GM12878 (cell line): Measurements from ENCODE around the gene RASGRF2. TPM values are rescaled to one million over a fixed set of nuclear protein-coding genes. Genes with fewer than 3 reads are reported as not detected.

Source experiments
- ATAC-seq: fragments of 200-7000 bp; cut with Tn5 transposase; 3 replicates; pipeline ENCODE4 v1.9.1; 2020; ENCODE audit warnings: mild to moderate bottlenecking, moderate library complexity
- BruUV-seq: library from RNA; stranded (reverse); fragments of 400-500 nt; replicated peaks from 2 replicates; lab custom pipeline; 2021; lab: Mats Ljungman, UMichigan
- CTCF ChIA-PET: fragments of 300-600 bp; sonication (Branson Sonifier 250); formaldehyde crosslinking; extraction: SDS; loops from one replicate; lab custom pipeline; 2021; ENCODE audit warnings: inconsistent platforms; lab: Yijun Ruan, JAX
- POLR2A ChIA-PET: fragments of 350-600 bp; formaldehyde crosslinking; extraction: SDS; loops from one replicate; lab custom pipeline; 2021; ENCODE audit warnings: inconsistent platforms; lab: Charles Lee
- RAD21 ChIA-PET: fragments of 300-600 bp; sonication (Branson Sonifier 250); formaldehyde crosslinking; loops from one replicate; lab custom pipeline; 2023; ENCODE audit warnings: antibody characterized with exemption; ENCODE audit not compliant: unreplicated experiment; lab: Charles Lee
- SMC1A ChIA-PET: fragments of 300-600 bp; sonication (Branson Sonifier 250); formaldehyde crosslinking; loops from one replicate; lab custom pipeline; 2023; ENCODE audit not compliant: unreplicated experiment, uncharacterized antibody; lab: Charles Lee
- DNase-seq: peaks from one replicate; pipeline ENCODE4 v3.0.0-alpha.2; 2011; ENCODE audit warnings: low read depth, low spot score
- FAIRE-seq: peaks from 3 replicates; lab custom pipeline; 2011; peaks lifted over from hg19 to GRCh38; lab: Jason Lieb, UNC
- H2AFZ ChIP-seq: 2 replicates; pipeline ENCODE4 v1.6.0; 2011; ENCODE audit warnings: low read depth, low read length, control low read depth; ENCODE audit not compliant: control insufficient read depth
- H3K27ac ChIP-seq: 2 replicates; pipeline ENCODE4 v1.5.1; 2011; ENCODE audit warnings: control low read depth; ENCODE audit not compliant: control insufficient read depth, insufficient read depth
- H3K27me3 ChIP-seq, 2 experiments: replicated peaks in 1 of 2; 2 replicates each; pipeline versions ENCODE4 v1.6.0 to v1.6.1; 2011; ENCODE audit warnings: low read length in 1 of 2; ENCODE audit not compliant: control insufficient read depth in 2 of 2, insufficient read depth in 2 of 2
- H3K36me3 ChIP-seq, 2 experiments: 2 replicates each; pipeline ENCODE4 v1.5.1; 2011; ENCODE audit warnings: low read length in 1 of 2; ENCODE audit not compliant: control insufficient read depth in 2 of 2, insufficient read depth in 2 of 2
- H3K4me1 ChIP-seq: 2 replicates; pipeline ENCODE4 v1.6.1; 2011; ENCODE audit warnings: mild to moderate bottlenecking, low read length, moderate library complexity, mixed read lengths; ENCODE audit not compliant: control insufficient read depth, insufficient read depth
- H3K4me2 ChIP-seq: 2 replicates; pipeline ENCODE4 v1.6.0; 2011; ENCODE audit warnings: control low read depth; ENCODE audit not compliant: control insufficient read depth, insufficient read depth
- H3K4me3 ChIP-seq: fragments of 200-600 bp; sonication (generic); 2 replicates; pipeline ENCODE4 v1.5.1; 2016
- H3K79me2 ChIP-seq: 2 replicates; pipeline ENCODE4 v1.6.0; 2011; ENCODE audit warnings: low read length; ENCODE audit not compliant: control insufficient read depth, insufficient read depth
- H3K9ac ChIP-seq: 2 replicates; pipeline ENCODE4 v1.8.0; 2011; ENCODE audit warnings: low read length, control low read depth, mixed read lengths; ENCODE audit not compliant: control insufficient read depth, insufficient read depth
- H3K9me3 ChIP-seq: replicated peaks from 3 replicates; pipeline ENCODE4 v1.5.1; 2011; ENCODE audit warnings: mild to moderate bottlenecking, low read length; ENCODE audit not compliant: control insufficient read depth, insufficient read depth
- H4K20me1 ChIP-seq: 2 replicates; pipeline ENCODE4 v1.6.0; 2011; ENCODE audit not compliant: control insufficient read depth, insufficient read depth
- BHLHE40 ChIP-seq, 2 experiments: fragments of 450-650 bp in 1 of 2; IDR thresholded peaks; 2 replicates each; pipeline ENCODE4 v1.6.1; 2011 to 2017; ENCODE audit warnings: low read depth in 2 of 2, borderline replicate concordance in 1 of 2, improper control_type of control experiment in 1 of 2, low read length in 1 of 2, mild to moderate bottlenecking in 1 of 2
- GATAD2B ChIP-seq: fragments of 450-650 bp; conservative IDR thresholded peaks from 2 replicates; pipeline ENCODE4 v1.6.1; 2017; ENCODE audit warnings: low read depth, mild to moderate bottlenecking, moderate library complexity
- HDGF ChIP-seq: fragments of 450-650 bp; IDR thresholded peaks from 2 replicates; pipeline ENCODE4 v1.6.1; 2016; ENCODE audit warnings: antibody characterized with exemption
- KLF5 ChIP-seq: fragments of 450-650 bp; IDR thresholded peaks from 2 replicates; pipeline ENCODE4 v1.6.1; 2014; ENCODE audit warnings: mild to moderate bottlenecking; ENCODE audit not compliant: partially characterized antibody
- MTA2 ChIP-seq: fragments of 450-650 bp; IDR thresholded peaks from 2 replicates; pipeline ENCODE4 v1.6.1; 2016; ENCODE audit warnings: low read depth, mild to moderate bottlenecking, moderate library complexity
- NBN ChIP-seq: fragments of 450-650 bp; IDR thresholded peaks from 2 replicates; pipeline ENCODE4 v1.6.1; 2016
- NFYA ChIP-seq: IDR thresholded peaks from 2 replicates; pipeline ENCODE4 v1.6.1; 2011; ENCODE audit warnings: low read depth, mild to moderate bottlenecking, low read length, improper control_type of control experiment, borderline replicate concordance
- RAD21 ChIP-seq: IDR thresholded peaks from 2 replicates; pipeline ENCODE4 v1.6.1; 2011; ENCODE audit warnings: mild to moderate bottlenecking, low read depth, low read length, moderate library complexity; ENCODE audit not compliant: insufficient read depth
- SRF ChIP-seq, 2 experiments: IDR thresholded peaks; 2 replicates each; pipeline ENCODE4 v1.6.1; 2011; ENCODE audit warnings: low read depth in 2 of 2, low read length in 2 of 2, mild to moderate bottlenecking in 1 of 2, moderate library complexity in 1 of 2
- WRNIP1 ChIP-seq: IDR thresholded peaks from 2 replicates; pipeline ENCODE4 v1.6.1; 2011; ENCODE audit warnings: low read depth, low read length, improper control_type of control experiment, borderline replicate concordance
- YY1 ChIP-seq: IDR thresholded peaks from 2 replicates; pipeline ENCODE4 v1.6.1; 2011; ENCODE audit warnings: low read depth, mild to moderate bottlenecking, low read length
- ZBED1 ChIP-seq: IDR thresholded peaks from 2 replicates; pipeline ENCODE4 v1.6.1; 2016; ENCODE audit warnings: borderline replicate concordance
- WGBS: methylation state at CpG from one replicate; pipeline ENCODE4 v1.1.6; 2016; ENCODE audit warnings: low lambda C conversion rate; ENCODE audit not compliant: insufficient replicate concordance, insufficient coverage; ENCODE audit errors: missing lambda C conversion rate; 5-methylcytosine and 5-hydroxymethylcytosine counted together
- in situ Hi-C: fragments of 300-500 bp; cut with MboI; formaldehyde crosslinking; loops from 9 replicates; pipeline ENCODE4 v1.14.3; 2018; ENCODE audit warnings: mixed read lengths
- intact Hi-C: fragments of 100-400 bp; cut with micrococcal nuclease; formaldehyde crosslinking; loops from one replicate; pipeline ENCODE4 v1.14.2; 2022; ENCODE audit not compliant: unreplicated experiment
- polyA plus RNA-seq, 11 experiments: library from polyadenylated mRNA; depleted of rRNA in 4 of 11; unstranded in 6 of 11; stranded (reverse) in 5 of 11; fragments of >200 nt; fragmentation: Nextera tagmentation in 4 of 11; fragmentation: Illumina TruSeq in 1 of 11; extraction: Ambion mirVana in 4 of 11; extraction: Trizol in 1 of 11; gene quantifications; 1 replicate in 1 of 11; 2 replicates in 10 of 11; pipeline versions ENCODE4 v1.2.1 to v1.2.3, GENCODE V29; 2011 to 2016; ENCODE audit warnings: inconsistent platforms in 2 of 11, missing spikeins in 2 of 11, low read depth in 1 of 11
- total RNA-seq, 4 experiments: library from RNA; depleted of rRNA in 3 of 4; stranded (reverse); fragments of >200 nt in 3 of 4; fragmentation: Illumina TruSeq in 1 of 4; extraction: Trizol in 1 of 4; gene quantifications; 2 replicates each; pipeline versions ENCODE4 v1.2.1 to v1.2.3, GENCODE V29; 2013 to 2021
- TF ChIP-seq, protein P1 (sequence below): fragments of 450-650 bp; IDR thresholded peaks from 2 replicates; pipeline ENCODE4 v1.6.1; 2014; ENCODE audit warnings: mild to moderate bottlenecking
- TF ChIP-seq, protein P2 (sequence below): fragments of 450-650 bp; IDR thresholded peaks from 2 replicates; pipeline ENCODE4 v1.6.1; 2017; ENCODE audit warnings: low read depth, mild to moderate bottlenecking, moderate library complexity
- TF ChIP-seq, protein P3 (sequence below): fragments of 450-650 bp; IDR thresholded peaks from 2 replicates; pipeline ENCODE4 v1.6.1; 2017; ENCODE audit warnings: borderline replicate concordance
- TF ChIP-seq, protein P4 (sequence below): IDR thresholded peaks from 2 replicates; pipeline ENCODE4 v1.6.1; 2012; ENCODE audit warnings: low read depth, low read length, improper control_type of control experiment
- TF ChIP-seq, protein P5 (sequence below): IDR thresholded peaks from 2 replicates; pipeline ENCODE4 v1.6.1; 2011; ENCODE audit warnings: borderline replicate concordance, low read depth, mild to moderate bottlenecking, moderate library complexity, mixed read lengths, low read length; ENCODE audit not compliant: insufficient read depth; ENCODE audit errors: extremely low read length

The RASGRF2 gene
- total and polyA plus RNA-seq, 10 of the 15 experiments (the other 5 are each of a cell fraction or from before 2014, with no cell fraction given): 0.05 to 0.24 (median 0.07) TPM

DNA sequence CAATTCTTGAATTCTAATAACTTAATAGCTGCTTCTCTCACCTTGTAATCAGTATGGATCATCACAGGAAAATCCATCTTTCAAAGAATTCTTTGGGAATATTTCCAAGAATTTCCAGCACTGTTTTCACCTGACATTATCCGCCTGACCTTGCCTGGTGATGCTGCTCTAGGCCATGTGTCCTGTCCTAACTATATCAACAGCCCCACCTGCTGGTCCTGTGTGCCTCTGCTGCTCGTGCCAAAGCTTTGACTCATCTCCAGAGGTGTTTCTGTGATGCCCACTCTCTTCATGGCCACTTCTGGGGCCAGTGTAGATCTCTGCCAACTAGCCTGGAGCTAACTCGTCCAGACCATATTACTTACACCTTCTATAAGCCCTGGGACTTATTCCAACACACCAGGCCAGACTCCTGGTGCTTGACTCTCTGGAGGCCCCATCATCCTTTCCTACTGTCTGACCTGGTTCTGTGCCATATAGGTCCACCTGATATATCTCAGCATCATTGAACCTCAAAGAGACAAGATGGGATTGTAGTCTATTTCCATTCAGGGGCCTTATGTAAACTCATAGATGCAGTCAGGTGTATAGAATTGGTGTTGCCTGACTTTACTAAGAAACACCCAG, 205.4 kb downstream of the RASGRF2 start:
- FAIRE-seq (peak; percentile 78), DNase-seq (no peak), ATAC-seq (peak; percentile 92)
- Histone ChIP-seq H3K9ac (no peak overlapping the region), H3K4me2 (no peak overlapping the region), H3K4me3 (no peak overlapping the region), H3K9me3 (no peaks in the 10 kb centered on the region), H3K79me2 (no peaks in the 10 kb centered on the region), H3K4me1 (peaks cover 12% of the 10 kb centered on the region), H3K27me3 (0 out of 4 replicates have a peak, but pooled peaks cover 0 to 1% of the 10 kb centered on the region in 2 experiments), H2AFZ (no peak overlapping the region), H4K20me1 (no peaks in the 10 kb centered on the region), H3K36me3 (no peaks in the 10 kb centered on the region), H3K27ac (no peak overlapping the region)
- WGBS: 2% methylated on average over 3 of the region's 3 CpGs
- no TSS peak for BruUV-seq
- ChIA-PET CTCF (interaction anchor here (0.6 to 4.2 kb wide), 18 partner anchors 11 to 1059 kb away, joined by 3 to 24 read pairs (median 5); no protein-coding TSS in a partner anchor), RAD21 (interaction anchor here (1.2 to 2.2 kb wide), 2 partner anchors 82 to 478 kb away, joined by 3 to 11 read pairs; no protein-coding TSS in a partner anchor), POLR2A (no interaction called here), SMC1A (interaction anchor here (0.6 to 2.6 kb wide), 11 partner anchors 26 to 492 kb away, joined by 3 to 13 read pairs (median 4); no protein-coding TSS in a partner anchor)
- intact Hi-C loops (loop anchor here (2.0 to 10.0 kb wide), 2 partner anchors 281 to 479 kb away; no protein-coding TSS in a partner anchor), in situ Hi-C loops (loop anchor here (10.0 kb wide), 1 partner anchor 461 kb away; no protein-coding TSS in a partner anchor)
- TF ChIP-seq BHLHE40 (IDR thresholded peaks at IDR 0.05; ENCODE audit: borderline replicate concordance in 1 of 2, low read depth in 2 of 2, low read length in 1 of 2): peak; percentile 81 to 84
- TF ChIP-seq RAD21: peak; percentile 92
- TF ChIP-seq, protein P1, sequence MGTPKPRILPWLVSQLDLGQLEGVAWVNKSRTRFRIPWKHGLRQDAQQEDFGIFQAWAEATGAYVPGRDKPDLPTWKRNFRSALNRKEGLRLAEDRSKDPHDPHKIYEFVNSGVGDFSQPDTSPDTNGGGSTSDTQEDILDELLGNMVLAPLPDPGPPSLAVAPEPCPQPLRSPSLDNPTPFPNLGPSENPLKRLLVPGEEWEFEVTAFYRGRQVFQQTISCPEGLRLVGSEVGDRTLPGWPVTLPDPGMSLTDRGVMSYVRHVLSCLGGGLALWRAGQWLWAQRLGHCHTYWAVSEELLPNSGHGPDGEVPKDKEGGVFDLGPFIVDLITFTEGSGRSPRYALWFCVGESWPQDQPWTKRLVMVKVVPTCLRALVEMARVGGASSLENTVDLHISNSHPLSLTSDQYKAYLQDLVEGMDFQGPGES: no peak
- TF ChIP-seq, protein P2, sequence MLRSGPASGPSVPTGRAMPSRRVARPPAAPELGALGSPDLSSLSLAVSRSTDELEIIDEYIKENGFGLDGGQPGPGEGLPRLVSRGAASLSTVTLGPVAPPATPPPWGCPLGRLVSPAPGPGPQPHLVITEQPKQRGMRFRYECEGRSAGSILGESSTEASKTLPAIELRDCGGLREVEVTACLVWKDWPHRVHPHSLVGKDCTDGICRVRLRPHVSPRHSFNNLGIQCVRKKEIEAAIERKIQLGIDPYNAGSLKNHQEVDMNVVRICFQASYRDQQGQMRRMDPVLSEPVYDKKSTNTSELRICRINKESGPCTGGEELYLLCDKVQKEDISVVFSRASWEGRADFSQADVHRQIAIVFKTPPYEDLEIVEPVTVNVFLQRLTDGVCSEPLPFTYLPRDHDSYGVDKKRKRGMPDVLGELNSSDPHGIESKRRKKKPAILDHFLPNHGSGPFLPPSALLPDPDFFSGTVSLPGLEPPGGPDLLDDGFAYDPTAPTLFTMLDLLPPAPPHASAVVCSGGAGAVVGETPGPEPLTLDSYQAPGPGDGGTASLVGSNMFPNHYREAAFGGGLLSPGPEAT: no peak
- TF ChIP-seq KLF5: no peak
- no peak for TF ChIP-seq NBN
- TF ChIP-seq YY1: peak; percentile 42; the same call in 1 of the 2 replicates
- no peak for TF ChIP-seq ZBED1
- no peak for TF ChIP-seq NFYA
- no peak for TF ChIP-seq HDGF
- TF ChIP-seq MTA2: no peak
- TF ChIP-seq SRF (IDR thresholded peaks at IDR 0.05; ENCODE audit: low read depth in 2 of 2, low read length in 2 of 2): no peak
- TF ChIP-seq, protein P3, sequence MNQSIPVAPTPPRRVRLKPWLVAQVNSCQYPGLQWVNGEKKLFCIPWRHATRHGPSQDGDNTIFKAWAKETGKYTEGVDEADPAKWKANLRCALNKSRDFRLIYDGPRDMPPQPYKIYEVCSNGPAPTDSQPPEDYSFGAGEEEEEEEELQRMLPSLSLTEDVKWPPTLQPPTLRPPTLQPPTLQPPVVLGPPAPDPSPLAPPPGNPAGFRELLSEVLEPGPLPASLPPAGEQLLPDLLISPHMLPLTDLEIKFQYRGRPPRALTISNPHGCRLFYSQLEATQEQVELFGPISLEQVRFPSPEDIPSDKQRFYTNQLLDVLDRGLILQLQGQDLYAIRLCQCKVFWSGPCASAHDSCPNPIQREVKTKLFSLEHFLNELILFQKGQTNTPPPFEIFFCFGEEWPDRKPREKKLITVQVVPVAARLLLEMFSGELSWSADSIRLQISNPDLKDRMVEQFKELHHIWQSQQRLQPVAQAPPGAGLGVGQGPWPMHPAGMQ: no peak
- TF ChIP-seq, protein P4, sequence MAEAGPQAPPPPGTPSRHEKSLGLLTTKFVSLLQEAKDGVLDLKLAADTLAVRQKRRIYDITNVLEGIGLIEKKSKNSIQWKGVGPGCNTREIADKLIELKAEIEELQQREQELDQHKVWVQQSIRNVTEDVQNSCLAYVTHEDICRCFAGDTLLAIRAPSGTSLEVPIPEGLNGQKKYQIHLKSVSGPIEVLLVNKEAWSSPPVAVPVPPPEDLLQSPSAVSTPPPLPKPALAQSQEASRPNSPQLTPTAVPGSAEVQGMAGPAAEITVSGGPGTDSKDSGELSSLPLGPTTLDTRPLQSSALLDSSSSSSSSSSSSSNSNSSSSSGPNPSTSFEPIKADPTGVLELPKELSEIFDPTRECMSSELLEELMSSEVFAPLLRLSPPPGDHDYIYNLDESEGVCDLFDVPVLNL: no peak
- TF ChIP-seq GATAD2B: no peak
- no peak for TF ChIP-seq WRNIP1
- TF ChIP-seq, protein P5, sequence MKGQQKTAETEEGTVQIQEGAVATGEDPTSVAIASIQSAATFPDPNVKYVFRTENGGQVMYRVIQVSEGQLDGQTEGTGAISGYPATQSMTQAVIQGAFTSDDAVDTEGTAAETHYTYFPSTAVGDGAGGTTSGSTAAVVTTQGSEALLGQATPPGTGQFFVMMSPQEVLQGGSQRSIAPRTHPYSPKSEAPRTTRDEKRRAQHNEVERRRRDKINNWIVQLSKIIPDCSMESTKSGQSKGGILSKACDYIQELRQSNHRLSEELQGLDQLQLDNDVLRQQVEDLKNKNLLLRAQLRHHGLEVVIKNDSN: no peak
